Suprapubic skin (tissue), 3 donors: Measurements from ENCODE around the gene GLUD1.
"Not testable (repeated sequence)": the region's sequence is repeated elsewhere in the genome, so short reads cannot be mapped to it uniquely, and the experiment has no call there.

Experiments
- CTCF ChIP-seq, 2 donors: fragments of 200-600 bp in 1 of 2; fragments of 450-650 bp in 1 of 2; sonication (generic) in 1 of 2; IDR thresholded peaks; one replicate each; pipeline ENCODE4 v1.5.1; 2016 to 2019; ENCODE audit warnings: antibody characterized with exemption in 2 of 2, mild to moderate bottlenecking in 1 of 2, moderate library complexity in 1 of 2
- POLR2A ChIP-seq, 2 donors: fragments of 450-650 bp; IDR thresholded peaks; one replicate each; pipeline ENCODE4 v1.6.1; 2017; ENCODE audit warnings: antibody characterized with exemption in 2 of 2, mild to moderate bottlenecking in 2 of 2, moderate library complexity in 2 of 2

- TF ChIP-seq CTCF, POLR2A (IDR thresholded peaks at IDR 0.05): not testable (repeated sequence)
These were observed 74.6 kb downstream of the GLUD1 start, which contains the start of gene FAM25A for GRCh38 chr10:87020056-87020455.
